Gastrocnemius medialis (tissue), 4 donors: ENCODE results near the gene DHFR.

Source experiments
- CTCF ChIP-seq, 5 experiments: fragments of 450-650 bp in 3 of 5; fragments of 200-600 bp in 2 of 5; sonication (generic) in 2 of 5; IDR thresholded peaks in 4 of 5; conservative IDR thresholded peaks in 1 of 5; 1 replicate in 4 of 5; 2 replicates in 1 of 5; pipeline ENCODE4 v1.5.1; 2016 to 2019; ENCODE audit warnings: antibody characterized with exemption in 5 of 5, mild to moderate bottlenecking in 3 of 5, moderate library complexity in 3 of 5
- POLR2A ChIP-seq, 2 donors: fragments of 450-650 bp; IDR thresholded peaks; one replicate each; pipeline ENCODE4 v1.6.1; 2017; ENCODE audit warnings: antibody characterized with exemption in 2 of 2, mild to moderate bottlenecking in 2 of 2, moderate library complexity in 2 of 2

GRCh38 chr5:80622756-80623155 lies 32.0 kb downstream of the DHFR start:
- TF ChIP-seq CTCF (IDR thresholded peaks at IDR 0.05 in 4 of 5, conservative IDR thresholded peaks at IDR 0.05 in 1 of 5): no peak
- TF ChIP-seq POLR2A (IDR thresholded peaks at IDR 0.05): no peak
